Activated naive CD4-positive, alpha-beta T cell treated with anti-CD3 and anti-CD28 coated beads, Interleukin-2, amount 50 U/mL, for 72 hours (primary cell): ENCODE data around the gene FCMR. TPM values are rescaled to one million over a fixed set of nuclear protein-coding genes. Genes with fewer than 3 reads are reported as not detected.

Experiments used
- total RNA-seq, 2 donors: library from RNA; stranded (reverse); gene quantifications; one replicate each; pipeline ENCODE4 v1.2.3, GENCODE V29; 2022

The FCMR gene
- total RNA-seq, 2 donors from 2014 or later: 31.4 to 37.3 TPM

Other genes starting within 250 kb of the FCMR start
- gene MAPKAPK2, start 237.0 kb downstream of the FCMR start, total RNA-seq: 100 to 1,000 TPM in 1 of 2 donors, 10 to 100 TPM in 1; 69.4 to 116 TPM
- not detected for gene IL19, start 151.2 kb downstream of the FCMR start, total RNA-seq
- under 1 TPM in 1 of 2 donors, not detected in 1; 0.29 TPM for gene IL10, start 149.4 kb downstream of the FCMR start, total RNA-seq
- gene IL20, start 56.3 kb downstream of the FCMR start, total RNA-seq: not detected
- gene IL24, start 24.5 kb downstream of the FCMR start, total RNA-seq: 10 to 100 TPM; 19.0 to 22.2 TPM
- gene PIGR, start 24.5 kb upstream of the FCMR start, total RNA-seq: under 1 TPM in 1 of 2 donors, not detected in 1; 0.05 TPM
- not detected for gene FCAMR, start 48.5 kb upstream of the FCMR start, total RNA-seq
- gene C1orf116, start 110.8 kb upstream of the FCMR start, total RNA-seq: under 1 TPM in 1 of 2 donors, not detected in 1; 0.06 TPM
- gene YOD1, start 129.3 kb upstream of the FCMR start, total RNA-seq: 10 to 100 TPM in 1 of 2 donors, 1 to 10 TPM in 1; 6.6 to 23.4 TPM
- gene PFKFB2, start 131.3 kb upstream of the FCMR start, total RNA-seq: 1 to 10 TPM; 3.8 to 6.9 TPM
- gene C4BPB, start 166.9 kb upstream of the FCMR start, total RNA-seq: 1 to 10 TPM; 8.3 to 8.9 TPM
- not detected for gene C4BPA, start 182.3 kb upstream of the FCMR start, total RNA-seq